K562 (cell line): ENCODE measurements around the gene PFN3. TPM values are rescaled to one million over a fixed set of nuclear protein-coding genes. Genes with fewer than 3 reads are reported as not detected.
A peak's percentile ranks its signal among the peaks of the same experiment; 100 is the strongest.

Experiments used
- BACH1 ChIP-seq: fragments of 200-800 bp; sonication (Bioruptor generic); IDR thresholded peaks from 2 replicates; pipeline ENCODE4 v1.6.1; 2016; ENCODE audit warnings: missing genetic modification characterization, missing compliant biosample characterization
- BHLHE40 ChIP-seq: IDR thresholded peaks from 2 replicates; pipeline ENCODE4 v1.6.1; 2011; ENCODE audit warnings: low read length, improper control_type of control experiment
- CBFB ChIP-seq: sonication (generic); formaldehyde crosslinking; IDR thresholded peaks from 2 replicates; pipeline ENCODE4 v1.4.0; 2020; ENCODE audit warnings: mild to moderate bottlenecking, missing genetic modification reagents
- CCAR2 ChIP-seq: fragments of 200-400 bp; formaldehyde crosslinking; IDR thresholded peaks from 2 replicates; pipeline ENCODE4 v1.6.1; 2017; ENCODE audit warnings: mild to moderate bottlenecking, low read depth, low read length
- FOXK2 ChIP-seq, 2 experiments: fragments of 450-650 bp; IDR thresholded peaks in 1 of 2; conservative IDR thresholded peaks in 1 of 2; 2 replicates each; pipeline ENCODE4 v1.6.1; 2016; ENCODE audit warnings: low read depth in 2 of 2, mild to moderate bottlenecking in 1 of 2
- GABPA ChIP-seq: fragments of 200-800 bp; sonication (Bioruptor generic); conservative IDR thresholded peaks from 2 replicates; pipeline ENCODE4 v1.6.1; 2016; ENCODE audit warnings: low read depth, missing genetic modification characterization, missing compliant biosample characterization
- HIVEP1 ChIP-seq: fragments of 250-450 bp; sonication (Bioruptor Pico); IDR thresholded peaks from 2 replicates; pipeline ENCODE4 v1.4.0; 2020; ENCODE audit warnings: mild to moderate bottlenecking
- KLF13 ChIP-seq: fragments of 450-650 bp; IDR thresholded peaks from 2 replicates; pipeline ENCODE4 v1.6.1; 2016; ENCODE audit warnings: missing genetic modification characterization, low read depth, mild to moderate bottlenecking, missing compliant biosample characterization, moderate library complexity, borderline replicate concordance
- MEF2A ChIP-seq: IDR thresholded peaks from 2 replicates; pipeline ENCODE4 v1.6.1; 2011; ENCODE audit warnings: low read depth, mild to moderate bottlenecking, low read length, moderate library complexity; ENCODE audit not compliant: control insufficient read depth
- SRF ChIP-seq, 2 experiments: fragments of 250-450, 450-650 bp in 1 of 2; sonication (Bioruptor Pico) in 1 of 2; sonication (generic) in 1 of 2; formaldehyde crosslinking; IDR thresholded peaks; 2 replicates each; pipeline versions ENCODE4 v1.5.0 to v1.5.1; 2020 to 2022; ENCODE audit warnings: mild to moderate bottlenecking in 1 of 2, missing genetic modification reagents in 1 of 2
- TAF1 ChIP-seq: IDR thresholded peaks from 2 replicates; pipeline ENCODE4 v1.6.1; 2011; ENCODE audit warnings: mild to moderate bottlenecking, low read length, moderate library complexity; ENCODE audit not compliant: insufficient read depth, control insufficient read depth, severe bottlenecking; ENCODE audit errors: extremely low read depth
- TARDBP ChIP-seq: fragments of 450-650 bp; IDR thresholded peaks from 2 replicates; pipeline ENCODE4 v1.6.1; 2016
- TCF3 ChIP-seq: sonication (generic); formaldehyde crosslinking; IDR thresholded peaks from 2 replicates; pipeline ENCODE4 v1.4.0; 2020; ENCODE audit warnings: mild to moderate bottlenecking, missing genetic modification reagents
- TEAD4 ChIP-seq, 2 experiments: sonication (generic) in 1 of 2; formaldehyde crosslinking in 1 of 2; IDR thresholded peaks; 2 replicates each; pipeline versions ENCODE4 v1.6.1 to v1.8.0; 2012 to 2022; ENCODE audit warnings: borderline replicate concordance in 1 of 2, inconsistent platforms in 1 of 2, low read length in 1 of 2, mild to moderate bottlenecking in 1 of 2, missing genetic modification reagents in 1 of 2
- ZNF696 ChIP-seq: fragments of 250-450 bp; sonication (Bioruptor Pico); conservative IDR thresholded peaks from 2 replicates; pipeline ENCODE4 v1.4.0; 2020; ENCODE audit warnings: mild to moderate bottlenecking, moderate library complexity
- ZNF766 ChIP-seq: fragments of 200-800 bp; sonication (Bioruptor generic); conservative IDR thresholded peaks from 2 replicates; pipeline ENCODE4 v1.6.1; 2016; ENCODE audit warnings: missing genetic modification characterization, missing compliant biosample characterization
- polyA plus RNA-seq, 8 experiments: library from polyadenylated mRNA; depleted of rRNA in 4 of 8; stranded (reverse) in 5 of 8; unstranded in 3 of 8; fragments of >200 nt; fragmentation: Nextera tagmentation in 2 of 8; fragmentation: Illumina TruSeq in 1 of 8; extraction: Ambion mirVana in 2 of 8; extraction: Trizol in 1 of 8; gene quantifications; 2 replicates each; pipeline versions ENCODE4 v1.2.1 to v1.2.3, GENCODE V29; 2011 to 2014; ENCODE audit warnings: inconsistent platforms in 1 of 8, missing spikeins in 1 of 8
- total RNA-seq, 7 experiments: library from RNA; depleted of rRNA in 6 of 7; stranded (reverse); fragments of >200 nt in 6 of 7; fragmentation: Illumina TruSeq in 2 of 7; extraction: Trizol in 2 of 7; gene quantifications; 2 replicates each; pipeline versions ENCODE4 v1.2.1 to v1.2.3, GENCODE V29; 2011 to 2021; ENCODE audit warnings: low replicate concordance in 1 of 7
- TF ChIP-seq, protein P1 (sequence below): fragments of 450-650 bp; IDR thresholded peaks from 2 replicates; pipeline ENCODE4 v1.6.1; 2017; ENCODE audit warnings: antibody characterized with exemption, mild to moderate bottlenecking
- TF ChIP-seq, protein P2 (sequence below): fragments of 450-650 bp; IDR thresholded peaks from 2 replicates; pipeline ENCODE4 v1.6.1; 2016
- TF ChIP-seq, protein P3 (sequence below), 2 experiments: fragments of 450-650 bp in 1 of 2; sonication (generic) in 1 of 2; formaldehyde crosslinking; conservative IDR thresholded peaks; 2 replicates each; pipeline versions ENCODE4 v1.4.0 to v1.8.1; 2020 to 2022; ENCODE audit warnings: mild to moderate bottlenecking in 1 of 2, missing genetic modification reagents in 1 of 2

Gene PFN3
- total and polyA plus RNA-seq, 9 of the 15 experiments (the other 6 are each of a cell fraction or from before 2014, with no cell fraction given) = not detected

- TF ChIP-seq, protein P1, sequence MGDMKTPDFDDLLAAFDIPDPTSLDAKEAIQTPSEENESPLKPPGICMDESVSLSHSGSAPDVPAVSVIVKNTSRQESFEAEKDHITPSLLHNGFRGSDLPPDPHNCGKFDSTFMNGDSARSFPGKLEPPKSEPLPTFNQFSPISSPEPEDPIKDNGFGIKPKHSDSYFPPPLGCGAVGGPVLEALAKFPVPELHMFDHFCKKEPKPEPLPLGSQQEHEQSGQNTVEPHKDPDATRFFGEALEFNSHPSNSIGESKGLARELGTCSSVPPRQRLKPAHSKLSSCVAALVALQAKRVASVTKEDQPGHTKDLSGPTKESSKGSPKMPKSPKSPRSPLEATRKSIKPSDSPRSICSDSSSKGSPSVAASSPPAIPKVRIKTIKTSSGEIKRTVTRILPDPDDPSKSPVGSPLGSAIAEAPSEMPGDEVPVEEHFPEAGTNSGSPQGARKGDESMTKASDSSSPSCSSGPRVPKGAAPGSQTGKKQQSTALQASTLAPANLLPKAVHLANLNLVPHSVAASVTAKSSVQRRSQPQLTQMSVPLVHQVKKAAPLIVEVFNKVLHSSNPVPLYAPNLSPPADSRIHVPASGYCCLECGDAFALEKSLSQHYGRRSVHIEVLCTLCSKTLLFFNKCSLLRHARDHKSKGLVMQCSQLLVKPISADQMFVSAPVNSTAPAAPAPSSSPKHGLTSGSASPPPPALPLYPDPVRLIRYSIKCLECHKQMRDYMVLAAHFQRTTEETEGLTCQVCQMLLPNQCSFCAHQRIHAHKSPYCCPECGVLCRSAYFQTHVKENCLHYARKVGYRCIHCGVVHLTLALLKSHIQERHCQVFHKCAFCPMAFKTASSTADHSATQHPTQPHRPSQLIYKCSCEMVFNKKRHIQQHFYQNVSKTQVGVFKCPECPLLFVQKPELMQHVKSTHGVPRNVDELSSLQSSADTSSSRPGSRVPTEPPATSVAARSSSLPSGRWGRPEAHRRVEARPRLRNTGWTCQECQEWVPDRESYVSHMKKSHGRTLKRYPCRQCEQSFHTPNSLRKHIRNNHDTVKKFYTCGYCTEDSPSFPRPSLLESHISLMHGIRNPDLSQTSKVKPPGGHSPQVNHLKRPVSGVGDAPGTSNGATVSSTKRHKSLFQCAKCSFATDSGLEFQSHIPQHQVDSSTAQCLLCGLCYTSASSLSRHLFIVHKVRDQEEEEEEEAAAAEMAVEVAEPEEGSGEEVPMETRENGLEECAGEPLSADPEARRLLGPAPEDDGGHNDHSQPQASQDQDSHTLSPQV = peak; percentile 92; the same call in 1 of the 2 replicates
- no peak for TF ChIP-seq GABPA
- peak; percentile 4; the same call in 1 of the 2 replicates for TF ChIP-seq TEAD4 (IDR thresholded peaks at IDR 0.05; ENCODE audit: low read length)
- no peak for TF ChIP-seq TEAD4 (CRISPR knock-in tag; IDR thresholded peaks at IDR 0.05; ENCODE audit: borderline replicate concordance)
- TF ChIP-seq CBFB = 0 out of 2 replicates have a peak, but pooled peaks have one; percentile 45
- peak; percentile 54 for TF ChIP-seq TAF1
- 0 out of 2 replicates have a peak, but pooled peaks have one; percentile 63 for TF ChIP-seq ZNF766
- no peak for TF ChIP-seq FOXK2 (conservative IDR thresholded peaks at IDR 0.05 in 1 of 2, IDR thresholded peaks at IDR 0.05 in 1 of 2; ENCODE audit: low read depth in 2 of 2)
- TF ChIP-seq SRF (CRISPR knock-in tag; IDR thresholded peaks at IDR 0.05) = peak in 1 of 2 experiments; percentile 50; a peak in 1 of 4 replicates
- TF ChIP-seq, protein P2, sequence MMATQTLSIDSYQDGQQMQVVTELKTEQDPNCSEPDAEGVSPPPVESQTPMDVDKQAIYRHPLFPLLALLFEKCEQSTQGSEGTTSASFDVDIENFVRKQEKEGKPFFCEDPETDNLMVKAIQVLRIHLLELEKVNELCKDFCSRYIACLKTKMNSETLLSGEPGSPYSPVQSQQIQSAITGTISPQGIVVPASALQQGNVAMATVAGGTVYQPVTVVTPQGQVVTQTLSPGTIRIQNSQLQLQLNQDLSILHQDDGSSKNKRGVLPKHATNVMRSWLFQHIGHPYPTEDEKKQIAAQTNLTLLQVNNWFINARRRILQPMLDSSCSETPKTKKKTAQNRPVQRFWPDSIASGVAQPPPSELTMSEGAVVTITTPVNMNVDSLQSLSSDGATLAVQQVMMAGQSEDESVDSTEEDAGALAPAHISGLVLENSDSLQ = peak; percentile 55; the same call in 1 of the 2 replicates
- 0 out of 2 replicates have a peak, but pooled peaks have one; percentile 26 for TF ChIP-seq BHLHE40
- no peak for TF ChIP-seq HIVEP1 (CRISPR knock-in tag)
- TF ChIP-seq KLF13 (tag) = peak; percentile 12; the same call in 1 of the 2 replicates
- TF ChIP-seq TARDBP = no peak
- TF ChIP-seq BACH1 (tag) = 0 out of 2 replicates have a peak, but pooled peaks have one; percentile 30
- no peak for TF ChIP-seq ZNF696
- TF ChIP-seq TCF3 (CRISPR knock-in tag) = no peak
- TF ChIP-seq MEF2A = 0 out of 2 replicates have a peak, but pooled peaks have one; percentile 16
- TF ChIP-seq, protein P3, sequence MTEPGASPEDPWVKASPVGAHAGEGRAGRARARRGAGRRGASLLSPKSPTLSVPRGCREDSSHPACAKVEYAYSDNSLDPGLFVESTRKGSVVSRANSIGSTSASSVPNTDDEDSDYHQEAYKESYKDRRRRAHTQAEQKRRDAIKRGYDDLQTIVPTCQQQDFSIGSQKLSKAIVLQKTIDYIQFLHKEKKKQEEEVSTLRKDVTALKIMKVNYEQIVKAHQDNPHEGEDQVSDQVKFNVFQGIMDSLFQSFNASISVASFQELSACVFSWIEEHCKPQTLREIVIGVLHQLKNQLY (CRISPR knock-in tag; conservative IDR thresholded peaks at IDR 0.05) = 0 out of 4 replicates have a peak, but pooled peaks of 1 of the 2 experiments have one; percentile 43
- no peak for TF ChIP-seq CCAR2
These were observed 27.6 kb upstream of the PFN3 start (continued) for GRCh38 chr5:177427919-177428573.
